Vagina (tissue), 2 donors: Measurements from ENCODE around the gene ANKUB1.

Source experiments
- POLR2A ChIP-seq, 2 donors: fragments of 450-650 bp; IDR thresholded peaks; one replicate each; pipeline ENCODE4 v1.6.1; 2017; ENCODE audit warnings: antibody characterized with exemption in 2 of 2, mild to moderate bottlenecking in 2 of 2, moderate library complexity in 2 of 2
- POLR2AphosphoS5 ChIP-seq, 2 donors: sonication (generic); formaldehyde crosslinking; IDR thresholded peaks; one replicate each; pipeline ENCODE4 v1.9.0; 2017; ENCODE audit warnings: antibody characterized with exemption in 2 of 2, mild to moderate bottlenecking in 2 of 2, low read depth in 1 of 2; ENCODE audit not compliant: insufficient read depth in 1 of 2
- TF ChIP-seq, protein P1 (sequence below), 3 experiments: fragments of 450-650 bp in 2 of 3; fragments of 200-600 bp in 1 of 3; sonication (generic) in 1 of 3; IDR thresholded peaks; one replicate each; pipeline ENCODE4 v1.5.1; 2017 to 2019; ENCODE audit warnings: antibody characterized with exemption in 3 of 3, mild to moderate bottlenecking in 2 of 3, moderate library complexity in 2 of 3

DNA sequence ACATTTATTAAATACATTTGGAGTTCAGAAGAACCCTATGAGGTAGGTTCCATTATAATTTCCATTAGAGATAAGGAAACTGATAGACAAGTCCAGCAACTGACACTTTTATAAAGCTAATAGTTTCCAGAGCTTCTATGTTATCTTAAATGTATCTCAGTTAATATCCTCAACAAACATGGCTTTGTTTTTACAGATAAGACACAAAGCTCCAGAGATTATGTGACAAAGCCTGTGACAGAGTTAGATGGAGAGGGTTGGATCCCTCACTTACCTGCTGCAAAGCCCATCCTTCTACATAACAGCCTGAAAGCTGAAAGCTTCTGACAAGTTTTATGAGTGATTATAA is 39.6 kb downstream of the ANKUB1 start:
- TF ChIP-seq, protein P1, sequence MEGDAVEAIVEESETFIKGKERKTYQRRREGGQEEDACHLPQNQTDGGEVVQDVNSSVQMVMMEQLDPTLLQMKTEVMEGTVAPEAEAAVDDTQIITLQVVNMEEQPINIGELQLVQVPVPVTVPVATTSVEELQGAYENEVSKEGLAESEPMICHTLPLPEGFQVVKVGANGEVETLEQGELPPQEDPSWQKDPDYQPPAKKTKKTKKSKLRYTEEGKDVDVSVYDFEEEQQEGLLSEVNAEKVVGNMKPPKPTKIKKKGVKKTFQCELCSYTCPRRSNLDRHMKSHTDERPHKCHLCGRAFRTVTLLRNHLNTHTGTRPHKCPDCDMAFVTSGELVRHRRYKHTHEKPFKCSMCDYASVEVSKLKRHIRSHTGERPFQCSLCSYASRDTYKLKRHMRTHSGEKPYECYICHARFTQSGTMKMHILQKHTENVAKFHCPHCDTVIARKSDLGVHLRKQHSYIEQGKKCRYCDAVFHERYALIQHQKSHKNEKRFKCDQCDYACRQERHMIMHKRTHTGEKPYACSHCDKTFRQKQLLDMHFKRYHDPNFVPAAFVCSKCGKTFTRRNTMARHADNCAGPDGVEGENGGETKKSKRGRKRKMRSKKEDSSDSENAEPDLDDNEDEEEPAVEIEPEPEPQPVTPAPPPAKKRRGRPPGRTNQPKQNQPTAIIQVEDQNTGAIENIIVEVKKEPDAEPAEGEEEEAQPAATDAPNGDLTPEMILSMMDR (IDR thresholded peaks at IDR 0.05), result no peak
- TF ChIP-seq POLR2A (IDR thresholded peaks at IDR 0.05) (no peak), POLR2AphosphoS5 (IDR thresholded peaks at IDR 0.05; ENCODE audit: insufficient read depth in 1 of 2, low read depth in 1 of 2) (no peak)
